ENCODE measurements around the gene CCDC92. TPM values are rescaled to one million over a fixed set of nuclear protein-coding genes. Genes with fewer than 3 reads are reported as not detected.

The CCDC92 gene
- total and polyA plus RNA-seq, 12 donors: 7.8 to 65.9 (median 23.7) TPM

- 75 to 84% (median 78%) methylated on average over 5 of the region's 5 CpGs for WGBS, 4 donors
- H3K4me3 ChIP-seq: no peak overlapping the region
- no peak overlapping the region for H3K27ac ChIP-seq
- H3K9me3 ChIP-seq (replicated peaks in 1 of 3): no peaks in the 10 kb centered on the region
- TF ChIP-seq POLR2A (IDR thresholded peaks at IDR 0.05) (no peak), CTCF (IDR thresholded peaks at IDR 0.05) (no peak)
- no peaks in the 10 kb centered on the region for H3K36me3 ChIP-seq (replicated peaks in 1 of 2)
- no peaks in the 10 kb centered on the region for H3K27me3 ChIP-seq
- no peaks in the 10 kb centered on the region for H3K4me1 ChIP-seq (replicated peaks in 1 of 2)
- intact Hi-C loops (cut with DNase I): no loop called here
- DNase-seq: no peak
Measured at GRCh38 chr12:123910761-123911193, 61.9 kb downstream of the CCDC92 start.

GRCh38 chr12:123910057-123910456 lies 62.6 kb downstream of the CCDC92 start:
- TF ChIP-seq CTCF (IDR thresholded peaks at IDR 0.05) (no peak), POLR2A (IDR thresholded peaks at IDR 0.05) (no peak)
- no peak for DNase-seq
- intact Hi-C loops (cut with DNase I): no loop called here
- no peaks in the 10 kb centered on the region for H3K9me3 ChIP-seq (replicated peaks in 1 of 3)
- H3K4me3 ChIP-seq: no peak overlapping the region
- no peak overlapping the region for H3K27ac ChIP-seq
- 94 to 98% (median 96%) methylated on average over 5 to 8 of the region's 8 CpGs for WGBS, 4 donors
- no peaks in the 10 kb centered on the region for H3K36me3 ChIP-seq (replicated peaks in 1 of 2)
- H3K4me1 ChIP-seq (replicated peaks in 1 of 2): no peaks in the 10 kb centered on the region
- H3K27me3 ChIP-seq: no peaks in the 10 kb centered on the region

GRCh38 chr12:123908884-123909725 lies 63.5 kb downstream of the CCDC92 start:
- intact Hi-C loops (cut with DNase I): loop anchor here (5.0 to 10.0 kb wide), 3 partner anchors 58 to 123 kb away; no protein-coding TSS in a partner anchor
- WGBS, 4 donors: 81 to 87% (median 84%) methylated on average over 24 to 37 of the region's 37 CpGs
- DNase-seq: no peak
- H3K4me3 ChIP-seq: no peak overlapping the region
- TF ChIP-seq POLR2A (IDR thresholded peaks at IDR 0.05): no peak
- TF ChIP-seq CTCF (IDR thresholded peaks at IDR 0.05): no peak
- H3K36me3 ChIP-seq (replicated peaks in 1 of 2): no peaks in the 10 kb centered on the region
- H3K4me1 ChIP-seq (replicated peaks in 1 of 2): no peaks in the 10 kb centered on the region
- no peak overlapping the region for H3K27ac ChIP-seq
- no peaks in the 10 kb centered on the region for H3K27me3 ChIP-seq
- no peaks in the 10 kb centered on the region for H3K9me3 ChIP-seq (replicated peaks in 1 of 3)

- Histone ChIP-seq H3K4me1 (replicated peaks in 1 of 2) (no peaks in the 10 kb centered on the region), H3K36me3 (replicated peaks in 1 of 2) (no peaks in the 10 kb centered on the region), H3K9me3 (replicated peaks in 1 of 3) (no peaks in the 10 kb centered on the region), H3K4me3 (no peak overlapping the region), H3K27me3 (no peaks in the 10 kb centered on the region), H3K27ac (no peak overlapping the region)
- 66 to 76% (median 69%) methylated on average over 12 of the region's 12 CpGs for WGBS, 4 donors
- no peak for DNase-seq
- intact Hi-C loops (cut with DNase I): loop anchor here (5.0 to 10.0 kb wide), 3 partner anchors 59 to 124 kb away; no protein-coding TSS in a partner anchor
- TF ChIP-seq POLR2A (IDR thresholded peaks at IDR 0.05) (no peak), CTCF (IDR thresholded peaks at IDR 0.05) (no peak)
Measured at GRCh38 chr12:123907726-123908476, 64.7 kb downstream of the CCDC92 start.
